NCI-H1105 treated with DMSO at 0.1 percent for 48 hours (cell line): ENCODE measurements around the gene CABCOCO1.
A peak's percentile ranks its signal among the peaks of the same experiment; 100 is the strongest.

Experiments used
- DNase-seq: peaks from one replicate; lab custom pipeline; 2025; lab: John Stamatoyannopoulos, UW

Gene CABCOCO1

DNA sequence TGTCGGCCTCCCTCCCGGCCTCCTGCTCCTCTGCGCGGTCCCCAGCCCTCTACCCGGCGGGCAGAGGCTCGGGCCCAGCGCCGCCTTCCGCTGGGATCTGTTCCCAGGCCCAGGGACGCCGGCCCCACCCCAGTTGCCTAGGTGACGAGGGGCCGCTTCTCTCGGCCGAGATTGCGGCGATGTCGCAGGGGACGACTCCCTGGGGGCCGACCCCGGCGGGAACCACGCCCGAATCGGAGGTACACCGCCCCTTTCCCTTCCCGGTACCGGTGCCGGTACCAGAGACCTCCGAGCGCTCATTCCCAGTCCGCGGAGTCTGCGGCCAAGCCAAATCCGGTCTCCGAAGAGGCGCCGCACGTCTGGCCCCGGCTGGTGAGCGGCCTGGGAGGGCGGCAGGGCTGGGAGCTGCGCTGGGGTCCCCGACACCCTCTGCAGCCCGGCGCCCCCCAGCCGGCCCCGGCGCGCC is at the start of gene CABCOCO1:
TSS of gene CABCOCO1 (plus strand) at position 136 of the 466 bp plus-strand sequence. CDS start at position 180, 44 bp downstream.
- DNase-seq, result no peak

DNA sequence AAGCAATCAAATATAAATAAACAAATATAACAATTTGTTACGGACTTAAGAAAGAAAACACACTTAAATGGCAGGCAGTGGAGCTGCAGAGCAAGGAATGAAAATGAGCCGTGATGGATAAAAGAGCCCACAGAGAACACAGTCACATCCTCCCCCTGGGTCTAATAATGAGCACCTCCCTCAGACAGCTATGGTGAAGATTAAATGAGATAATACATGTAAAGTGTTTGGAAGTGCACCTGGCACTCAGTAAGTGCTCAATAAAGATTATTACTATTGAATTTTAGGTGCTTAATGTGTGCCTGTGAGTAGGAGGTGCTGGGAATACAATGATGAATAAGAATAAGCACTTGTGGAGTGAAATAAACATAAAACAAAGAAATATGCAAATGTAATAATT is 49.1 kb upstream of the CABCOCO1 start:
- no peak for DNase-seq

DNA sequence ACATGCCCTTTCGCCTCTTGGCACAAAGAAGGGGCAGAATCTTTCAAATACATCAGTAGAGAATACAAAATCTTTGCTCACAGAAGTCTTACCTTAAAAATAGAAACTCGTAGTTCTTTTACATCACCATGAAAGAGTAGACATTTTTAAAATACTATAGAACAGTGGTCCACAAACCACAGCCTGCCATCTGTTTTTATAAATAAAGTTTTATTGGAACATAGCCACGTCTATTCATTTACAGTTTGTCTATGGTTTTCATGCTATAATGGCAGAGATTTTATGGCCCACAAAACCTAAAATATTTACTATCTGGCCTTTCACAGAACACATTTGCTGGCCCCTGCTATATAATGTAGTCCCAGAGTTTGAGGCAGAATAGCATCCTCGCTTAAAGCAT is 46.1 kb upstream of the CABCOCO1 start:
- DNase-seq, result no peak

- no peak for DNase-seq
Observed at GRCh38 chr10:61617180-61617579, 45.5 kb upstream of the CABCOCO1 start.

- no peak for DNase-seq
Observed at GRCh38 chr10:61617586-61617985, 45.1 kb upstream of the CABCOCO1 start.

- DNase-seq, result no peak
Observed at GRCh38 chr10:61618388-61618961, 44.3 kb upstream of the CABCOCO1 start.

DNA sequence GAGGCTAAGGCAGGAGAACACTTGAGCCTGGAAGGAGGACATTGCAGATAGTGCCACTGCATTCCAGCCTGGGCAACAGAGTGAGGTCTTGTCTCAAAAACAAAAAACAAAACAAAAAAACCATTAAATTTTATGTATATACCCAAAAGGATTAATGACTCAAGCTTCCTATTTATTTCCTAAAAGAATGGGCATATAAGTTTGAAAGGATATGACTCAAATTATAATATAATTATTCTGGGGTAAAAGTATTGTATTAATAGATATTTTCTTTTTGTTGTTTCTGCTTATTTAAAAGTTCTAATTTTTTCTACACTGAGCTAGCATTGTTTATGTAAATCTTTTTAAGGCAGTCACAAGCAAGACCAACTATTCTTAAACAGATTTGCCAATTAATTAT is 42.2 kb upstream of the CABCOCO1 start:
- DNase-seq, result no peak

DNA sequence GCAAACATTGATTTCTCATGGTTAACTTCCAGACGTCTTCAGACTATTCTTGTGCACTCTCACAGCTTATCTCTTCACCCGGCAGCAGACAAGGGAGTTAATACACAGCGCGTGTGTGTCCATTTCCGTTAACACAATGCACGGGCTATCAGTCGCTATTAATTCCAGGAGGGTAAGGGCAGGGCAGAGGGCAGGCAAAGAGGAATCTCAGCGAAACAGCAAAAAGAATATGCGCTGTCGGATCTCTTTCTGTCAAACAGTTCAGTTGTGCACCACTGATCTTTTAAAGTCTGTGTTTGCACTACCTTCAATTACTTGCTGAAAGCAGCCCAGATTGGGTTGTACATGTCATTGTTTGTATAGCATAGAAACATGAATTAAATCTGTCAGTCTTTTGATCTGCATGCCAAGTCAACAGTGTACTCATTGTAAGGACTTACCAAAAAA is 41.1 kb upstream of the CABCOCO1 start:
- peak; percentile 81 for DNase-seq

DNA sequence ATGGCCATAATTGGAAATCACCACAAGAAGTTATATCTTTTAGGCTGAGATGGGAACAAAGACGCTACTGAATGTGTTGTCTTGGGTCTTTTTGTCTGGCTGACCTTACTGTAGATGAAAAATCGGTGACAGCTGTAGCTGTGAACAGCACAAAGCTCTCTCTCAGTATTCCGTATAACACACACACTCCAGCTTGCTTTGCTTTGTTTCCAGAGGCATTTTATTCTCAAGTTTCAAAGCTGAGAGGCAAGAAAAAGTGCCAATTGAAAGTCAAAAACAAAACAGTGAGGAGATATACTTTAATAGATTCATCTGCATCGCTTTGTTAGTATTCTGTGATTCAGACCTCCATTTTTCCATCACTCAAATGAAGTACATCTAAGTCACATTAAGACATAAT is 39.6 kb upstream of the CABCOCO1 start:
- no peak for DNase-seq

GRCh38 chr10:61626209-61626608 is 36.5 kb upstream of the CABCOCO1 start:
- DNase-seq, result no peak

DNA sequence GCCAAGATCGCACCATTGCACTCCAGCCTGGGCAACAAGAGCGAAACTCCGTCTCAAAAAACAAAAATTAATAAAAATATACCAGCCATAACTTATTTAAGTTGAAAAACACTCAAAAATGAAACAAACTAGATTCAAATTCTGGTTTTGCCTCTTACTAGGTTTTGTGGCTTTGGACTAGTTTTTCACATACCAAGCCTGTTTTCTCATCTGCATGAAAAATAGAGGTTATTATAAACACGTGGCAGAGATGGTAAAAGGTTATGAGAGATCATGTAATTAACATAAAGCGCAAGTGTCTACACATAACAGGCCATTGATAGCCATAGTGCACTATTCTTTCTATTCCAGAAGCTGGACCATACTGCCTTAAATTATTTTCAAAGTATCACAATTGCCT is 35.5 kb upstream of the CABCOCO1 start:
- DNase-seq, result no peak

- no peak for DNase-seq
Observed at GRCh38 chr10:61628151-61628874, 34.4 kb upstream of the CABCOCO1 start.

DNA sequence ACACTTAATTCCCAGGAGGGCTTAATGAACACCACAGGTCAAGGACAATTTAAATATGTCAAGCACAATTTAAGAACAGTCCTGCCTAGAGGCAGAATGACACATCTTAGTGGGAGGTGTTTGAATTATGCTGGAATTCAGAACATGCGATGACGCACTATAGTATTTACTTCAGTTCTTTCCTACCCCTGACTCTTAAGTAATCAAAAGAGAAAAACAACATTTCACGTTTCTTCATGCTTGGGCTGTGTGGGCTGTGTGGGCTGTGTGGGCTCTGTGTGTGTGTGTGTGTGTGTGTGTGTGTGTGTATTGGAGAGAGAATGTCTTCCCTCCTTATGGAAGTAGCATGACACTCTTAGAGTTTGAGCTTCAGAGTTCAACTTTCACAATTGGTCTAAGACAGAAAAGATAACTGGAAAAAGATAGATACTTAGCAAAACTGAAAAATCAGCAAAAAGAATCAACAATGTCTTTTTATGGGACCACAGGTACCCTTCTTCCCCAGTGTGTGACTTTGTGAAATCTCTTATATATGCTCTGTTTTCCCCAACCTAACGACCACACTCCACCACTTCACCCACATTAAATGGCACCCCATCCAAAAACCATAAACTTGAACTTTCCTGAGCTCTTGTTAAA is 33.7 kb upstream of the CABCOCO1 start:
- no peak for DNase-seq

GRCh38 chr10:61629576-61629975 is 33.2 kb upstream of the CABCOCO1 start:
- no peak for DNase-seq

- DNase-seq, result no peak
Observed at GRCh38 chr10:61632057-61632670, 30.6 kb upstream of the CABCOCO1 start.

GRCh38 chr10:61633665-61634064 is 29.1 kb upstream of the CABCOCO1 start:
- no peak for DNase-seq

DNA sequence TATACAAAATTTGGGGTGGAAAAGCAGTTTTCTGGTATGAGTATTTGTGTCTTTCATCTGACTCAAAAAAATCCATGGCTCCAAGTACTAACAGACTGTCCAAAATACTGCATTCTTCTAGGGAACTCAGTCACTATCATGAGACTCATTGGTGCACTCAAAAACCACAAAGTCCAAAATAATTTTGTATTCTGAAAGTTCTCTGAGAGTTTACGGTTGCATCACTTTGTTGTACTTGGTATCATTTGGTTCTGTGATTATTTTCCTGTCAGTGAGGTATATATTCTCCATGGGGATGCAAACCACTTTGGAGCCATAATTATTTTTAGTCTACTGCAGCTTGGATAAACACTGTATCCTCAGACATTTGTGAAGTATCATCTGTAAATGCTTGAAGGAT is 28.0 kb upstream of the CABCOCO1 start:
- DNase-seq, result no peak

DNA sequence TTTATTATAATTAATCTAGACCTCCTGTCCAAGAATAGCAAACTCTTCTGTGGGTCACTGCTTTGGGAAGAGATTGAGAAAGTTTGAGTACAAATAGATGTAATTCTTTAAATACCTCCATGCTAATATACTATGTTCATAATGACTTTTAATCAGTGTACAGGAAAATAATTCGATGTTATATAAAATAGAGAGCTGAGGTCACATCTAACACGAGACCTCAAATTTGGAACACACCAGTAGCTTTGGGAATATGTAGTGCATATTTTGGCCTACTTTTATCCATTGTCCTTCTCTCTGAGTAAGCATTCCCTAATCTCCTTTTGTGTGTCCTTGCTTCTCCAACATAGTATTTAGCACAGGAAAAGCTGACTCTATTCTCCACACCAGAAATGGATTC is 27.3 kb upstream of the CABCOCO1 start:
- DNase-seq, result no peak

GRCh38 chr10:61635932-61636331 is 26.8 kb upstream of the CABCOCO1 start:
- no peak for DNase-seq

DNA sequence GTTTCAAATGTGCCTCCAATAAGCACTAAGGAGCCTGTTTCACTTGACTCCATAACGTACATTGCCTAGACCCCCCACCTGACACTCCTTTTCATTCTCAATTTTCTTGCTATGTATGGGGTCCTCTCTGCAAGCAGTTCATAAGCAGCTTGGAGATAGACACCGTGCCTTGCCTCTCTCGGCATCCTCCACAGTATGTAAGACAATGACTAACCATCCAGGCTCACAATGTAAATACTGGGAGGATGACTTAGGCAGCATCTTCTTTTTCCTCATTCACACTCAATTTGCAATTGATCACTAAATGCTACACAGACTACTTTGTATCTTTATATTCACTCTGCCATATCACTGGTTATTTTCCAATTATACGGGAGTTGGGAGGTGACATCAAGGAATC is 22.8 kb upstream of the CABCOCO1 start:
- no peak for DNase-seq

GRCh38 chr10:61640856-61641255 is 21.9 kb upstream of the CABCOCO1 start:
- DNase-seq, result no peak

DNA sequence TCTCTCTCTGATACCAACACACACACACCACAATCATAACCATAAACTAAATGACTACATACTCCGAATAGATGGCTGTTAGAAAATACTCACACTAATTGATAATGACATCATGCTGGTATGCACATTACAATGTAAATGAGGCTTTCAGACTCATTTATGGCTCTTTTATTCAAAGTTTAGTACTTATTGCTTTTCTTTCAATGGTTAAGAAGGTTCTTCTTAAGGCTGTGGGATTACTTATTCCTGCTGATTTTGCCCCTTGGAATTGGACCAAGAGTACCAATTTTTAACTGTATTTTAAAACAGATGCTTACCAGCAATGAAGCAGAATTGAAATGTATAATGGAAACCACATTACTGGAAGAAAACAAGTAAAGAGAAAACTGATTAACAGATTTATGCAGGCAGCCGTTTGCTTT is 20.6 kb upstream of the CABCOCO1 start:
- DNase-seq, result no peak

DNA sequence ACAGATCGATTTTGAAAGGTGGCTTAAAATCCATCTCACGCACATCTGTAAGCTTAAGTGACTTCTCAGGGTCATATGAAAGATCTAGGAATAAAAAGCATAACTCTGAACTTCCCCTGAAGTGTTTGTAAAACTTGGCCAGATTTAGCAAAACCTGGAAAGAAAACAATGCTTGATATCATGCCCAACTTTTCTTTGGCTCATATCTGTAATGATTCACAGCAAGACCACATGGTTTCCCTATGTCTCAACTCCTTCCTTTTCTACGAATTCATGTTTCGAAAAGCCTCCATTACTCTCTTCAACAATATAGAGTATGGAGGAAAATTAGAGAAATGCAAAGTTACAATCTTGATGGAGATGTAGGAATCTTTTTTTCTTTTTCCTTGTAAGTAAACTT is 20.1 kb upstream of the CABCOCO1 start:
- DNase-seq, result no peak
